ENCODE data around the gene LRRC39. TPM values are rescaled to one million over a fixed set of nuclear protein-coding genes. Genes with fewer than 3 reads are reported as not detected.
"Not testable (repeated sequence)": the region's sequence is repeated elsewhere in the genome, so short reads cannot be mapped to it uniquely, and the experiment has no call there.

Gene LRRC39
- total and polyA plus RNA-seq, 9 donors, result 0.18 to 1.9 (median 0.60) TPM

DNA sequence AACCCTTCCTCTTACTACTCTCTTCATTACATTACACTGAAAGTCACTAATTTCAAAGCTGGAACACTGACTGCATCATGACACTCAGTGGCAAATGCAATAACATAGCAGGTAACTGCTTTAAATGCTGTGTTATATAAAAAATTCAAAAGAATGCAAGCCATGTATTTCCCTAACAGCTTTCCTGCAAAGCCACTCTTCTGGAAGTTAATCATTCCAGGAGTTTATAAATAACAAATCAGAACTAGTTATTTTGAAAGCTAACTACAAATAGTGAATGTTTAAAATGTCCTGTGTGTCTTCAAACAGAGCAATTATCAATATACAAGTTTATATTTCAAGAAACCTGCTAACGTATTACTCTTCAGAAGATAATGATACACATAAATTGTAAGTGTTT, 37.0 kb upstream of the LRRC39 start:
- no peak for TF ChIP-seq POLR2A (IDR thresholded peaks at IDR 0.05)
- TF ChIP-seq CTCF (IDR thresholded peaks at IDR 0.05), result no peak
- no peak for TF ChIP-seq EP300 (IDR thresholded peaks at IDR 0.05)
- intact Hi-C loops (cut with DNase I), result no loop called here
- no peak for DNase-seq

DNA sequence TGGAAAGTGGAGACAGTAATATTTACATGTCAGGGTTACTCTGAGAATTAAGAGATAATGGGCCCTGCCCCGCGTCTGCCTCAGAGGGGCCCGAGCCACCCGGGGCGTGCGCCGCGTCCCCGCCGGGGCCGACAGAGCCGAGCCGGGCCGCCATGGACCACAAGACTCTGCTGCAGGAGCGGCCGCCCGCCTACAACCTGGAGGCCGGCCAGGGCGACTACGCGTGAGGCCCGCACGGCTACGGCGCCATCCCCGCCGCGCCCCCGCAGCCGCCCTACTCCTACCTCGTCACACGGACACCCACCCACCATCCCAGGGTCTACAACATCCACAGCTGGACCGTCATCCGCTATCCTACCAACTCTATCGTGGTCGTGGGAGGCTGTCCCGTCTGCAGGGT, 35.1 kb upstream of the LRRC39 start:
- Histone ChIP-seq H3K9me3 (no peaks in the 10 kb centered on the region), H3K4me1 (ENCODE audit: insufficient read depth) (no peaks in the 10 kb centered on the region), H3K4me3 (no peak overlapping the region), H3K36me3 (no peaks in the 10 kb centered on the region), H3K27ac (no peak overlapping the region), H3K27me3 (no peaks in the 10 kb centered on the region)
- no peak for DNase-seq
- TF ChIP-seq EP300 (IDR thresholded peaks at IDR 0.05) (no peak), CTCF (IDR thresholded peaks at IDR 0.05) (no peak), POLR2A (IDR thresholded peaks at IDR 0.05) (no peak)
- whole genome bisulfite sequencing, 3 donors, result 96 to 97% (median 97%) methylated on average over 36 to 37 of the region's 37 CpGs
- intact Hi-C loops (cut with DNase I), result no loop called here

More for the DNA sequence above, 37.0 kb upstream of the LRRC39 start:
- Histone ChIP-seq H3K9me3 (no peaks in the 10 kb centered on the region), H3K4me1 (ENCODE audit: insufficient read depth) (no peaks in the 10 kb centered on the region), H3K36me3 (no peaks in the 10 kb centered on the region), H3K27me3 (no peaks in the 10 kb centered on the region), H3K27ac (no peak overlapping the region), H3K4me3 (no peak overlapping the region)
- WGBS, 3 donors, result 81 to 93% (median 88%) methylated on average over 1 of the region's 1 CpG

GRCh38 chr1:100206301-100206700, 28.2 kb upstream of the LRRC39 start:
- TF ChIP-seq CTCF (IDR thresholded peaks at IDR 0.05), result no peak
- no peak for TF ChIP-seq POLR2A (IDR thresholded peaks at IDR 0.05)
- TF ChIP-seq EP300 (IDR thresholded peaks at IDR 0.05), result no peak
- no peak overlapping the region for H3K27ac ChIP-seq
- H3K9me3 ChIP-seq, result no peaks in the 10 kb centered on the region
- no peaks in the 10 kb centered on the region for H3K4me1 ChIP-seq (ENCODE audit: insufficient read depth)
- intact Hi-C loops (cut with DNase I), result no loop called here
- no peak overlapping the region for H3K4me3 ChIP-seq
- 95 to 98% (median 97%) methylated on average over 2 of the region's 2 CpGs for WGBS, 3 donors
- H3K36me3 ChIP-seq, result no peaks in the 10 kb centered on the region
- DNase-seq, result no peak
- no peaks in the 10 kb centered on the region for H3K27me3 ChIP-seq

- WGBS, 3 donors, result 97 to 100% (median 98%) methylated on average over 2 of the region's 2 CpGs
- not testable (repeated sequence) for H3K4me1 ChIP-seq (ENCODE audit: insufficient read depth); H3K27ac ChIP-seq
Observed at GRCh38 chr1:100205593-100205992, 27.5 kb upstream of the LRRC39 start.

GRCh38 chr1:100205103-100205502, 27.0 kb upstream of the LRRC39 start:
- H3K4me1 ChIP-seq (ENCODE audit: insufficient read depth); H3K27me3 ChIP-seq; H3K36me3 ChIP-seq; H3K9me3 ChIP-seq; intact Hi-C loops (cut with DNase I); DNase-seq; H3K27ac ChIP-seq; H3K4me3 ChIP-seq: not testable (repeated sequence)
- 96 to 99% (median 98%) methylated on average over 2 of the region's 2 CpGs for WGBS, 3 donors

More at GRCh38 chr1:100205593-100205992, 27.5 kb upstream of the LRRC39 start:
- intact Hi-C loops (cut with DNase I); DNase-seq; H3K27me3 ChIP-seq; H3K36me3 ChIP-seq; H3K4me3 ChIP-seq; H3K9me3 ChIP-seq: not testable (repeated sequence)

- DNase-seq; H3K9me3 ChIP-seq; H3K27me3 ChIP-seq; H3K4me3 ChIP-seq; intact Hi-C loops (cut with DNase I); H3K4me1 ChIP-seq (ENCODE audit: insufficient read depth); H3K27ac ChIP-seq; H3K36me3 ChIP-seq: not testable (repeated sequence)
- 55 to 67% (median 57%) methylated on average over 2 of the region's 2 CpGs for WGBS, 3 donors
Observed at GRCh38 chr1:100202703-100203102, 24.6 kb upstream of the LRRC39 start.

DNA sequence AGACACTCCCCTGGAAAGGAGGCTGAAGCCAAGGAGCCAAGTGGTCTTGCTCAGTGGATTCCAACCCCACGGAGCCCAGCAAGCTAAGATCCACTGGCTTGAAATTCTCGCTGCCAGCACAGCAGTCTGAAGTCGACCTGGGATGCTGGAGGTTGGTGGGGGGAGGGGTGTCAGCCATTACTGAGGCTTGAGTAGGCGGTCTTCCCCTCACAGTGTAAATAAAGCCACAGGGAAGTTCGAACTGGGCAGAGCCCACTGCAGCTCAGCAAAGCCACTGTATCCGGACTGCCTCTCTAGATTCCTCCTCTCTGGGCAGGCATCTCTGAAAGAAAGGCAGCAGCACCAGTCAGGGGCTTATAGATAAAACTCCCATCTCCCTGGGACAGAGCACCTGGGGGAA, 22.0 kb upstream of the LRRC39 start:
- H3K27ac ChIP-seq; H3K27me3 ChIP-seq; DNase-seq; H3K4me1 ChIP-seq (ENCODE audit: insufficient read depth); intact Hi-C loops (cut with DNase I); H3K36me3 ChIP-seq; H3K4me3 ChIP-seq; H3K9me3 ChIP-seq: not testable (repeated sequence)
- WGBS, 3 donors, result 59 to 71% (median 69%) methylated on average over 6 of the region's 6 CpGs
